ENCODE data around the gene CTXND1. TPM values are rescaled to one million over a fixed set of nuclear protein-coding genes. Genes with fewer than 3 reads are reported as not detected.
A peak's percentile ranks its signal among the peaks of the same experiment; 100 is the strongest.

Gene CTXND1
- total RNA-seq, 1 donor from 2014 or later = not detected

GRCh38 chr15:80249973-80250372 lies 2.0 kb downstream of the CTXND1 start:
- Mint-ChIP-seq H3K4me3 (ENCODE audit: low read depth) (no peak overlapping the region), H3K4me1 (ENCODE audit: low read depth) (peaks cover 2% of the 10 kb centered on the region), H3K27me3 (ENCODE audit: low read depth) (peaks cover 67% of the 10 kb centered on the region), H3K9me3 (no peaks in the 10 kb centered on the region), H3K27ac (no peak overlapping the region), H3K36me3 (ENCODE audit: low read depth) (no peaks in the 10 kb centered on the region)
- no peak for DNase-seq (ENCODE audit: low spot score)
- intact Hi-C loops (cut with micrococcal nuclease) = no loop called here

DNA sequence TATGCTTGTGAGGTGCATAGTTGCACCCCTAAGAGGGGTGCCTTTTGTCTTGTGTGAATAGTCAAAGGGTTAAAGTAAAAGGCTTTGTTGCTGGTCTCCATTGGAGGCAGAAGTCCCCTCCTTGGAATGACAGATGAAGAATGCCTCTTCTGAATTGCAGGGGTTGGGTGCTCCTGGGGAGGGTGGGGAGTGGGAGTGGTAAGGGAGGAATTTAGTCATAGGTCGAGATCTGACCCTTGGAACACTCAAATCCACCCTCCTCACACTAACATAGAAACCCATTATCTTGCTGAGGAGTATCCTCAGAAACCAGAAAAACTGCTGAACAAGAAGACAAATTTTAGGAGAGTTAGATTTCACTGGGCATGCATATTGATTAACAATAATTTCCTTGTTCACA lies 4.7 kb downstream of the CTXND1 start:
- Mint-ChIP-seq H3K27me3 (ENCODE audit: low read depth) (peaks cover 63% of the 10 kb centered on the region), H3K36me3 (ENCODE audit: low read depth) (no peaks in the 10 kb centered on the region), H3K27ac (no peak overlapping the region), H3K4me3 (ENCODE audit: low read depth) (no peak overlapping the region), H3K9me3 (no peaks in the 10 kb centered on the region), H3K4me1 (ENCODE audit: low read depth) (peaks cover 2% of the 10 kb centered on the region)
- no peak for DNase-seq (ENCODE audit: low spot score)
- intact Hi-C loops (cut with micrococcal nuclease) = no loop called here

DNA sequence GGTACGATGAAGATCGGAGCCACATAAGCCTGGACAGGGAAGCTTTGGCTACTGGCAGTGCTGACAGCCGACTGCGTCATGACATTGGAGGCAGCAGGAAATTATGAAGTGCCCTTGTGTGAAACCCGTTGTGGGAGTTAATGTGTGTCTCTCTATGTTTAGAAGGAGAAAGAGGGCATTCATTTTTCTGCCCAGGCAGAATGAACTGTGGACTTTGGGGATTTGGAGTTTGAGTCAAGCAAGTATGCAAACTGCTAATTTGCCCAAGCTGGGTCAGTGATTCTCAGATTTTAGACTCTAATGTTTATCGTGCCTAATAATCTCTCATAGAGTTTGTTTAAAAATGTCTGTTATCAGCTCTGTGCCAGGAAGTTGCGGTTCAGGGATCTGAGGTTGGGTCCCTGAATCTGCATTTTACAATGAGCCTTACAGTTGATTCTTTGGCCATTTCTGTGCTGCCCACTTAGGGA lies 5.6 kb downstream of the CTXND1 start:
- Mint-ChIP-seq H3K4me1 (ENCODE audit: low read depth) (peaks cover 2% of the 10 kb centered on the region), H3K27me3 (ENCODE audit: low read depth) (peaks cover 64% of the 10 kb centered on the region), H3K27ac (no peak overlapping the region), H3K36me3 (ENCODE audit: low read depth) (no peaks in the 10 kb centered on the region), H3K9me3 (no peaks in the 10 kb centered on the region), H3K4me3 (ENCODE audit: low read depth) (no peak overlapping the region)
- no peak for DNase-seq (ENCODE audit: low spot score)
- intact Hi-C loops (cut with micrococcal nuclease) = no loop called here

DNA sequence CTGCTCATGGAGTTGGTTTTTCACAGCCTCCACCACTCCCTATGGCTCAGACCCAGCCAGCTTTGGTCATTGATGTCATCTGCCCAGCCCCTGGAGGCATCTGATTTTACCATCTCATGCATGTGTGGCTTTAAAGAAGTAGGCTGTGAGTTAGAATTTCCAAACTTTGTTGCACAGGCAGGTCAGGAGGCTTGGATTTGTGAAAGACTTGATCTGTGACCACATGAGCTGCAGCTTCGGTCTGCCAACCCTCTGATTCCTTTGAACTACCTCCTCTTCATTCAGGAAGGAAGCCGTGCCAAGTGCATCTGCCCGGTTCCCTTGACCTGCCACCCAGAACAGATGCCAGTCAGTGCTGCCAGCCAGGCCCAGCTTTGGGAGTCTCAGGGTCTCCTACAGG lies 9.2 kb downstream of the CTXND1 start:
- Mint-ChIP-seq H3K4me3 (ENCODE audit: low read depth) (no peak overlapping the region), H3K27ac (no peak overlapping the region), H3K9me3 (no peaks in the 10 kb centered on the region), H3K4me1 (ENCODE audit: low read depth) (peaks cover 2% of the 10 kb centered on the region), H3K27me3 (ENCODE audit: low read depth) (peaks cover 33% of the 10 kb centered on the region), H3K36me3 (ENCODE audit: low read depth) (no peaks in the 10 kb centered on the region)
- no peak for DNase-seq (ENCODE audit: low spot score)
- intact Hi-C loops (cut with micrococcal nuclease) = no loop called here

DNA sequence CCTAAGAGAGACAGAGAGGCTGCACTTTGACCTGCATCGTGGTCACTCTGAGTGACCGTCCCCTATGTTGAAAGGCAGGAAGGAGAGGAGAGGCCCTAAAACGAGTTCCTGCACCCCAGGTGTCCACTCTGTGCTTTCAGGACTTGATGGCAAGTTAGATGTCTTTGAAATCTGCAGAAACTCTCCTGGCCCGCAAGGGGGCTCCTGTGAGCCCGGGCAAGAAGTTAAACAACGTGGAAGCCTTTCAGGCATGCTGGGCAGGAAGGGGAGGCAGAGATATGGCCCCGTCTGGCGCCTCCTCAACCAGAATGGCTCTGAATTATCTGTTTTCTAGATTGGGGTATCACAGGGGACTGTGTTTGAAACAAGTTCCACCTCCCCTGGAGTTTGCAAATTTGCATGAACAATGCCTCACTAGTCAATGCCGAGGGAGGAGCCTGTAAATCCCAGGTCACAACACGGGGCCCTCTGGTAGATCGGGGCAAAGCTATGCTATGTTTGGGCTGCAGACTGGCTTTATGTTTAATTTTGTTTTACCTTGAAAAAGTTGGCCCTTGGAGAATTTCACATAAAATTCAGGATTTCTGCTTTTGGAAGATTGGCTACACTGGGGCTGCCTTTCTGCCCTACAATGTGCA lies 9.8 kb downstream of the CTXND1 start:
- Mint-ChIP-seq H3K36me3 (ENCODE audit: low read depth) (no peaks in the 10 kb centered on the region), H3K4me3 (ENCODE audit: low read depth) (no peak overlapping the region), H3K4me1 (ENCODE audit: low read depth) (peaks cover 2% of the 10 kb centered on the region), H3K27me3 (ENCODE audit: low read depth) (peaks cover 30% of the 10 kb centered on the region), H3K27ac (no peak overlapping the region), H3K9me3 (no peaks in the 10 kb centered on the region)
- intact Hi-C loops (cut with micrococcal nuclease) = no loop called here
- DNase-seq (ENCODE audit: low spot score) = no peak

DNA sequence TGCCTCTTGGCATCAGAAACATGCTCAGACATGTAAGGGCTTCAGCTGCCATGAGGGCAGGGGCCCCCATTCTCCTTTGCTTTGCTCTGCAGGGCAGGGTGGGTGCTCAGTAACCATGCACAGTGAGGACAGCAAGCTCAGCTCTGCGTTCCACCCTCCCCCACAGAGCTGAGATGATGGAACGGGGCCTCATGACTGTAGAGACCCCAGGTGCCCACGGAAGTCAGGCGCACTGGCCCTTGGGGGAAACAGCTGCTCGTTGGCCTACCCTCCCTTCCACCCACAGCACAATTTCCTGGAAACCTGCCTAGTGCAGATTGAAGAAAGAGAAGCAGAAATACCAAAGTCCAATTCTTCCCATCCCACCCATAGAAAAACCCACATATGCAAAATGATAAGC lies 10.5 kb downstream of the CTXND1 start:
- no peak overlapping the region for H3K4me3 Mint-ChIP-seq (ENCODE audit: low read depth)
- peaks cover 26% of the 10 kb centered on the region for H3K27me3 Mint-ChIP-seq (ENCODE audit: low read depth)
- H3K9me3 Mint-ChIP-seq = no peaks in the 10 kb centered on the region
- intact Hi-C loops (cut with micrococcal nuclease) = no loop called here
- no peaks in the 10 kb centered on the region for H3K36me3 Mint-ChIP-seq (ENCODE audit: low read depth)
- DNase-seq (ENCODE audit: low spot score) = no peak
- peaks cover 2% of the 10 kb centered on the region for H3K4me1 Mint-ChIP-seq (ENCODE audit: low read depth)
- no peak overlapping the region for H3K27ac Mint-ChIP-seq

- intact Hi-C loops (cut with micrococcal nuclease) = no loop called here
- H3K27me3 Mint-ChIP-seq (ENCODE audit: low read depth) = peaks cover 22% of the 10 kb centered on the region
- DNase-seq (ENCODE audit: low spot score) = no peak
- no peaks in the 10 kb centered on the region for H3K9me3 Mint-ChIP-seq
- H3K4me1 Mint-ChIP-seq (ENCODE audit: low read depth) = peaks cover 2% of the 10 kb centered on the region
- no peak overlapping the region for H3K4me3 Mint-ChIP-seq (ENCODE audit: low read depth)
- no peak overlapping the region for H3K27ac Mint-ChIP-seq
- no peaks in the 10 kb centered on the region for H3K36me3 Mint-ChIP-seq (ENCODE audit: low read depth)
Measured at GRCh38 chr15:80240276-80240675, 11.7 kb downstream of the CTXND1 start.

DNA sequence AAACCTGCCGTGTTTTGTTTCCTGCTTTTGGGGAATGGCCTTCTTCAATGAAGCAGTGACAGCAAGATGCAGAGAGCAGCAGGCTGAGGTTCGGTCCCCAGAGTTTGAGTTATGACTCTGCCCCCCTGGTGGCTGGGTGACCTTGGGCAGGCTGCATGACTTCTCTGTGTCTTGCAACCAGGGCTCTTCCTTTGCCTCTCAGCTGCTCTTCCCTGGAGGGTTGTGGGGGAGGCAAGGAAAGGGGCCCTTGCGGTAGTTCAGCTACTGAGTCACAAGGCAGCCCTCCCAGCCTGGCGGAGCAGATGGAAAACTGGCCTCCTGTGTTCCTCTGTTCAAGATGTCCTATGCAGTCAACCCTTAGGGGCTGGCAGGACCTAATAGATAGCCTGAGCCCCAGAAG lies 17.1 kb downstream of the CTXND1 start:
- H3K4me3 Mint-ChIP-seq (ENCODE audit: low read depth) = no peak overlapping the region
- no peaks in the 10 kb centered on the region for H3K9me3 Mint-ChIP-seq
- H3K36me3 Mint-ChIP-seq (ENCODE audit: low read depth) = no peaks in the 10 kb centered on the region
- no peaks in the 10 kb centered on the region for H3K4me1 Mint-ChIP-seq (ENCODE audit: low read depth)
- H3K27ac Mint-ChIP-seq = no peak overlapping the region
- peaks cover 7% of the 10 kb centered on the region for H3K27me3 Mint-ChIP-seq (ENCODE audit: low read depth)
- DNase-seq (ENCODE audit: low spot score) = peak; percentile 26
- intact Hi-C loops (cut with micrococcal nuclease) = no loop called here

DNA sequence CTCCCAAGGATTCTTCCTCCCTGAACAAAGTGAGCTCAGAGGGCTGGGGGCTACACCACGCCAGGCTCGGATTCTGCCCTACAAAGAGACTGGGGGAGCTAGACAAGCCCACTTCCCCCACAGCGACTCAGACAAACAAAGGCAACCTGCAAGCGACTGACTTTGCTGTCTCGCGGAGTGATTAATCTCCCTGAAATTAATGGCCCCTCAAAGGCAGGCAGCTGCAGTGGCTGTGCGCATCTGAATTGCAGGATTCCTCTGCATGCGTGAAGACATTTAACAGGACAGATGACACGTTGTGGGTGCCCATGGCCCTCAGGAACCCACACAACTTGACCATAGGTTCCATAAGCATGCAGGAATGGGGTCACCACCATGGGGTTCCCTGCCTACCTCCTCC lies 18.4 kb downstream of the CTXND1 start:
- Mint-ChIP-seq H3K4me3 (ENCODE audit: low read depth) (no peak overlapping the region), H3K4me1 (ENCODE audit: low read depth) (no peaks in the 10 kb centered on the region), H3K27me3 (ENCODE audit: low read depth) (peaks cover 7% of the 10 kb centered on the region), H3K36me3 (ENCODE audit: low read depth) (no peaks in the 10 kb centered on the region), H3K9me3 (no peaks in the 10 kb centered on the region), H3K27ac (no peak overlapping the region)
- DNase-seq (ENCODE audit: low spot score) = no peak
- intact Hi-C loops (cut with micrococcal nuclease) = no loop called here

DNA sequence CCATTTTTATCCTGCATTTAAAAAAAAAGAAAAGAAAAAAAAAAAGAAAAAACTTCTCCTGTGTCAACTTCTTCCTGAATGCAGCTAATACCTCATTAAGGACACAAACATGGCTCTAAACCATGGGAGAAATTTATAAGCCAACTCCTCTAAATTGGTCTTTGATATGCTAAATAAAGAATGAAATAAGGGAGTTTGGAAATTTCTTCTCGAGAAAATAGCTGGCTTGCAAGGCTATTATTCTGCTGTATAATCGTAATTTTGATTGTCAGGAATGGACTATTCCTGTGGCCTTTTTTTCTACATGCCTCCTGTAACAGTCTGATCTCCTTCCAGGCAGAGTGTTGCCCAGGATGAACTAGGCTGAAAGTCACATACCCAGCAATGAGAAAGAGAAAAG lies 20.6 kb downstream of the CTXND1 start:
- intact Hi-C loops (cut with micrococcal nuclease) = no loop called here
- H3K27me3 Mint-ChIP-seq (ENCODE audit: low read depth) = peaks cover 14% of the 10 kb centered on the region
- H3K36me3 Mint-ChIP-seq (ENCODE audit: low read depth) = no peaks in the 10 kb centered on the region
- no peaks in the 10 kb centered on the region for H3K9me3 Mint-ChIP-seq
- no peaks in the 10 kb centered on the region for H3K4me1 Mint-ChIP-seq (ENCODE audit: low read depth)
- DNase-seq (ENCODE audit: low spot score) = no peak
- H3K4me3 Mint-ChIP-seq (ENCODE audit: low read depth) = no peak overlapping the region
- no peak overlapping the region for H3K27ac Mint-ChIP-seq

DNA sequence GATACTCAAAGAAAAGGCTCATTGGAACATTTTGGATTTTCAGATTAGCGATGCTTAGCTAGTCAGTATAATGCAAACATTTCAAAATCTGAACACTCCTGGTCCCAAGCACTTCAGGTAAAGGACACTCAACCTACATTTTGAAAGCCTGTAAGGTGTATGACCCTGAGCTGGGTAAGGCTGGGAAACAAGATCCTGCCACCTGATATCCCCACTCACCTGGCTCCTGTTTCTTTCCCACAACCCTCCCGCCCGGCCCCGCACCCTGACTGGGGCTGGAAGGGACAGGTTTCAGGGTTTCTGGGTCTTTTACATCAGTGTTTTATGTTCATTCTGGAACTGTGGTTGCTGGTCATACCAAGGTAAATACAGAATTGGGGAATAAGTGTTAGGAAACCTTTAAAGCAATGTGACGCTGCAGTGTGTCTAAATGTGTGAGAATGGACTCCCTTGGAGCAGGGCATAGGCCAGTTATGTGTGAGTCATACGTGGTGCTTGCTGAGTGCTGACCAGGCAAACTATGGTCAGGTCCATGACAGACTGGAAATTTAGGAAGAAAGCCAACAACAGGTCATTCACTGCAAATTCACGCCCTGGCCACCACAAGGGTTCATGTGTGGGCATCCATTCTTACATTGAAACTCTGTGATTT lies 22.9 kb downstream of the CTXND1 start:
- no peaks in the 10 kb centered on the region for H3K36me3 Mint-ChIP-seq (ENCODE audit: low read depth)
- H3K27me3 Mint-ChIP-seq (ENCODE audit: low read depth) = peaks cover 24% of the 10 kb centered on the region
- DNase-seq (ENCODE audit: low spot score) = no peak
- intact Hi-C loops (cut with micrococcal nuclease) = no loop called here
- H3K27ac Mint-ChIP-seq = no peak overlapping the region
- H3K4me1 Mint-ChIP-seq (ENCODE audit: low read depth) = no peaks in the 10 kb centered on the region
- H3K4me3 Mint-ChIP-seq (ENCODE audit: low read depth) = no peak overlapping the region
- H3K9me3 Mint-ChIP-seq = no peaks in the 10 kb centered on the region

GRCh38 chr15:80219955-80220354 lies 32.1 kb downstream of the CTXND1 start:
- no peak overlapping the region for H3K4me3 Mint-ChIP-seq (ENCODE audit: low read depth)
- H3K4me1 Mint-ChIP-seq (ENCODE audit: low read depth) = no peaks in the 10 kb centered on the region
- no peak for DNase-seq (ENCODE audit: low spot score)

DNA sequence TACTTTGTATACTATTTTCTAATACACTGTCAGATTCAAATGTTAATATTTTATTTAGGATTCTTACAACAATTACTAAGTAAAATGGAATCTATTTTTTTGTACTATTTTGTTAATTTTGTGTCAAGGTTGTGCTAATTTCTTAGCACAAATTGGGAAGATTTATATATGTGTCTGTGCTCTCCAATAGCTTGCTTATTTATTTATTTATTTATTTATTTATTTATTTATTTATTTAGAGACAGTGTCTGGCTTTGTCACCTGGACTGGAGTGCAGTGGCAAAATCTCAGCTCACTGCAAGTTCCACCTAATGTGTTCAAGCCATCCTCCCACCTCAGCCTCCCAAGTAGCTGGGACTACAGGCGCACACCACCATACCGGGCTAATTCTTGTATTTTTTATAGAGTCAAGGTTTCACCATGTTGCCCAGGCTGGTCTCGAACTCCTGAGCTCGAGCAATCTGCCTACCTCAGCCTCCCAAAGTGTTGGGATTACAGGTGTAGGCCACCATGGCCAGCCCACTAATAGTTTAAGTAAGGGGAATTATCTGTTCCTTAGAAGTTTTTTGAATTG lies 34.6 kb downstream of the CTXND1 start:
- no peaks in the 10 kb centered on the region for H3K36me3 Mint-ChIP-seq (ENCODE audit: low read depth)
- no peak overlapping the region for H3K27ac Mint-ChIP-seq
- peaks cover 19% of the 10 kb centered on the region for H3K27me3 Mint-ChIP-seq (ENCODE audit: low read depth)
- no peak overlapping the region for H3K4me3 Mint-ChIP-seq (ENCODE audit: low read depth)
- H3K9me3 Mint-ChIP-seq = no peaks in the 10 kb centered on the region
- DNase-seq (ENCODE audit: low spot score) = no peak
- no peaks in the 10 kb centered on the region for H3K4me1 Mint-ChIP-seq (ENCODE audit: low read depth)
- intact Hi-C loops (cut with micrococcal nuclease) = no loop called here

More at GRCh38 chr15:80219955-80220354, 32.1 kb downstream of the CTXND1 start:
- Mint-ChIP-seq H3K27me3 (ENCODE audit: low read depth) (peaks cover 11% of the 10 kb centered on the region), H3K36me3 (ENCODE audit: low read depth) (no peaks in the 10 kb centered on the region), H3K27ac (no peak overlapping the region), H3K9me3 (no peaks in the 10 kb centered on the region)
- intact Hi-C loops (cut with micrococcal nuclease) = no loop called here
